Stimulated activated CD8-positive, alpha-beta memory T cell treated with anti-CD3 and anti-CD28 coated beads, Interleukin-12 subunit alpha, Interleukin-12 subunit beta, amount 100 ng/mL, for 24 hours (primary cell): ENCODE results near the gene USP11.
A peak's percentile ranks its signal among the peaks of the same experiment; 100 is the strongest.

Source experiments
- DNase-seq: peaks from one replicate; pipeline ENCODE4 v3.0.0-alpha.2; 2020; ENCODE audit errors: extremely low read depth

USP11 gene

GRCh38 chrX:47202877-47203276, 29.9 kb upstream of the USP11 start:
- no peak for DNase-seq

- no peak for DNase-seq
These were observed 27.8 kb upstream of the USP11 start for GRCh38 chrX:47204970-47205369.

GRCh38 chrX:47206316-47206715, 26.5 kb upstream of the USP11 start:
- DNase-seq: no peak

GRCh38 chrX:47208108-47208507, 24.7 kb upstream of the USP11 start:
- no peak for DNase-seq

- DNase-seq: no peak
These were observed 23.1 kb upstream of the USP11 start for GRCh38 chrX:47209508-47210238.

GRCh38 chrX:47210661-47211425, 22.0 kb upstream of the USP11 start:
- no peak for DNase-seq

GRCh38 chrX:47212381-47213293, 20.2 kb upstream of the USP11 start:
- DNase-seq: no peak

- DNase-seq: no peak
These were observed 18.3 kb upstream of the USP11 start for GRCh38 chrX:47214435-47215077.

- no peak for DNase-seq
These were observed 17.4 kb upstream of the USP11 start for GRCh38 chrX:47215291-47215900.

GRCh38 chrX:47216393-47216925, 16.4 kb upstream of the USP11 start:
- no peak for DNase-seq

GRCh38 chrX:47217121-47217851, 15.5 kb upstream of the USP11 start:
- DNase-seq: no peak

- peak; percentile 84 for DNase-seq
These were observed 14.9 kb upstream of the USP11 start for GRCh38 chrX:47217852-47218279.

- peak; percentile 45 for DNase-seq
These were observed 14.4 kb upstream of the USP11 start, which contains the start of gene CDK16 for GRCh38 chrX:47218280-47218919. CDK16 (plus strand) TSS chrX:47218681; CDS start chrX:47223558, 4,877 bp downstream.

GRCh38 chrX:47218920-47219815, 13.6 kb upstream of the USP11 start:
- DNase-seq: no peak

GRCh38 chrX:47221756-47222155, 11.1 kb upstream of the USP11 start:
- no peak for DNase-seq

- DNase-seq: no peak
These were observed 10.0 kb upstream of the USP11 start for GRCh38 chrX:47222751-47223350.

- no peak for DNase-seq
These were observed 9.1 kb upstream of the USP11 start for GRCh38 chrX:47223476-47224250.
